Endothelial cell of umbilical vein (primary cell): Measurements from ENCODE around the gene BMERB1. TPM values are rescaled to one million over a fixed set of nuclear protein-coding genes. Genes with fewer than 3 reads are reported as not detected.

Source experiments
- BruUV-seq: library from RNA; stranded (reverse); fragments of 400-500 nt; replicated peaks from 2 replicates; lab custom pipeline; 2021; lab: Mats Ljungman, UMichigan
- CTCF ChIA-PET: fragments of 300-600, 350-600 bp; sonication (Branson Sonifier 250); formaldehyde crosslinking; loops from one replicate; lab custom pipeline; 2021; ENCODE audit warnings: antibody characterized with exemption, inconsistent platforms; lab: Charles Lee
- POLR2A ChIA-PET: fragments of 300-600, 350-600 bp; sonication (Branson Sonifier 250); formaldehyde crosslinking; loops from one replicate; lab custom pipeline; 2021; ENCODE audit warnings: antibody characterized with exemption, inconsistent platforms; lab: Charles Lee
- DNase-seq: peaks from one replicate; pipeline ENCODE4 v3.0.0-alpha.2; 2011; ENCODE audit warnings: low read depth, low spot score
- FAIRE-seq: peaks from 2 replicates; lab custom pipeline; 2011; peaks lifted over from hg19 to GRCh38; lab: Jason Lieb, UNC
- H2AFZ ChIP-seq: 2 replicates; pipeline ENCODE4 v1.6.0; 2012; ENCODE audit warnings: low read depth, low read length, control low read depth, inconsistent platforms
- H3K27ac ChIP-seq: 2 replicates; pipeline ENCODE4 v1.5.1; 2011; ENCODE audit warnings: low read depth, mild to moderate bottlenecking, control low read depth, low read length, moderate library complexity; ENCODE audit not compliant: insufficient read depth
- H3K27me3 ChIP-seq, 2 experiments: 2 replicates each; pipeline versions ENCODE4 v1.6.0 to v1.6.1; 2011; ENCODE audit warnings: low read length in 2 of 2, mixed read lengths in 1 of 2; ENCODE audit not compliant: control insufficient read depth in 2 of 2, insufficient read depth in 2 of 2
- H3K36me3 ChIP-seq, 2 experiments: 2 replicates in 1 of 2; 3 replicates in 1 of 2; pipeline ENCODE4 v1.5.1; 2011; ENCODE audit warnings: low read length in 2 of 2, mild to moderate bottlenecking in 1 of 2, moderate library complexity in 1 of 2; ENCODE audit not compliant: control insufficient read depth in 2 of 2, insufficient read depth in 2 of 2; ENCODE audit errors: extremely low read depth in 1 of 2
- H3K4me1 ChIP-seq: 3 replicates; pipeline ENCODE4 v1.5.1; 2011; ENCODE audit warnings: mild to moderate bottlenecking, low read length; ENCODE audit not compliant: control insufficient read depth, insufficient read depth; ENCODE audit errors: extremely low read depth
- H3K4me2 ChIP-seq: 2 replicates; pipeline ENCODE4 v1.6.1; 2011; ENCODE audit warnings: low read length, control low read depth, mixed read lengths; ENCODE audit not compliant: insufficient read depth
- H3K4me3 ChIP-seq, 3 experiments: fragments of 200-600 bp in 1 of 3; sonication (generic), shearing (Covaris generic) in 1 of 3; replicated peaks in 1 of 3; 2 replicates each; pipeline ENCODE4 v1.5.1; 2011 to 2016; ENCODE audit warnings: control low read depth in 3 of 3, low read length in 3 of 3, mild to moderate bottlenecking in 2 of 3, inconsistent platforms in 1 of 3, low read depth in 1 of 3, moderate library complexity in 1 of 3; ENCODE audit not compliant: insufficient read depth in 1 of 3
- H3K79me2 ChIP-seq: 2 replicates; pipeline ENCODE4 v1.6.0; 2012; ENCODE audit warnings: low read length, inconsistent platforms; ENCODE audit not compliant: control insufficient read depth, insufficient read depth
- H3K9ac ChIP-seq: replicated peaks from 2 replicates; pipeline ENCODE3; 2011; ENCODE audit warnings: low read length, control low read depth; ENCODE audit not compliant: insufficient read depth; ENCODE audit errors: extremely low read depth
- H3K9me1 ChIP-seq: replicated peaks from 3 replicates; pipeline ENCODE4 v1.6.0; 2011; ENCODE audit warnings: mild to moderate bottlenecking, low read length; ENCODE audit not compliant: control insufficient read depth, insufficient read depth; ENCODE audit errors: extremely low read depth
- H3K9me3 ChIP-seq: replicated peaks from 2 replicates; pipeline ENCODE4 v1.5.1; 2012; ENCODE audit warnings: low read length, inconsistent platforms; ENCODE audit not compliant: control insufficient read depth, insufficient read depth
- H4K20me1 ChIP-seq: replicated peaks from 2 replicates; pipeline ENCODE3; 2011; ENCODE audit warnings: mild to moderate bottlenecking, low read length; ENCODE audit not compliant: control insufficient read depth, insufficient read depth; ENCODE audit errors: extremely low read depth
- CTCF ChIP-seq, 2 donors: IDR thresholded peaks; 1 replicate in 1 of 2; 2 replicates in 1 of 2; pipeline ENCODE4 v1.5.1; 2011; ENCODE audit warnings: low read length in 2 of 2, mild to moderate bottlenecking in 2 of 2, moderate library complexity in 2 of 2, control low read depth in 1 of 2, inconsistent platforms in 1 of 2, low read depth in 1 of 2; ENCODE audit not compliant: insufficient read depth in 1 of 2; ENCODE audit errors: extremely low read depth in 1 of 2
- EZH2 ChIP-seq: IDR thresholded peaks from 2 replicates; pipeline ENCODE4 v1.6.1; 2012; ENCODE audit warnings: borderline replicate concordance, low read depth, mild to moderate bottlenecking, moderate library complexity, low read length, inconsistent platforms; ENCODE audit not compliant: severe bottlenecking
- FOS ChIP-seq: IDR thresholded peaks from 2 replicates; pipeline ENCODE4 v1.6.1; 2011; ENCODE audit warnings: mild to moderate bottlenecking, low read length, moderate library complexity, borderline replicate concordance; ENCODE audit not compliant: insufficient read depth
- GATA2 ChIP-seq: IDR thresholded peaks from 2 replicates; pipeline ENCODE4 v1.7.0; 2011; ENCODE audit warnings: low read depth, mild to moderate bottlenecking, moderate library complexity, mixed read lengths, low read length; ENCODE audit not compliant: insufficient read length, insufficient read depth
- JUN ChIP-seq: IDR thresholded peaks from 2 replicates; pipeline ENCODE4 v1.6.1; 2011; ENCODE audit warnings: borderline replicate concordance, low read depth; ENCODE audit not compliant: insufficient read length, insufficient read depth
- MAX ChIP-seq: IDR thresholded peaks from 2 replicates; pipeline ENCODE4 v1.6.1; 2011; ENCODE audit not compliant: insufficient read depth, insufficient read length
- MYC ChIP-seq: IDR thresholded peaks from one replicate; pipeline ENCODE4 v1.6.1; 2011; ENCODE audit warnings: mild to moderate bottlenecking, low read depth, low read length
- POLR2A ChIP-seq: IDR thresholded peaks from 2 replicates; pipeline ENCODE4 v1.6.1; 2012; ENCODE audit warnings: low read depth, mild to moderate bottlenecking, control low read depth, low read length
- POLR2AphosphoS5 ChIP-seq: IDR thresholded peaks from 2 replicates; pipeline ENCODE4 v1.6.1; 2012; ENCODE audit warnings: low read depth, mild to moderate bottlenecking, control low read depth, low read length, moderate library complexity; ENCODE audit not compliant: insufficient read depth
- dilution Hi-C: fragments of 300-500 bp; cut with MboI; formaldehyde crosslinking; loops from one replicate; pipeline ENCODE4 v1.15.0; 2019; ENCODE audit warnings: low sequenced_read_pairs; ENCODE audit not compliant: extremely low pct_ligation_motif_present
- intact Hi-C: fragments of 100-400 bp; cut with micrococcal nuclease; formaldehyde crosslinking; loops from one replicate; pipeline ENCODE4 v1.10.0; 2022
- polyA plus RNA-seq, 4 experiments: library from polyadenylated mRNA; depleted of rRNA in 3 of 4; stranded (reverse) in 3 of 4; unstranded in 1 of 4; fragments of >200 nt; gene quantifications; 2 replicates each; pipeline versions ENCODE4 v1.2.1 to v1.2.3, GENCODE V29; 2011 to 2012; ENCODE audit warnings: missing spikeins in 1 of 4
- total RNA-seq: library from RNA; stranded (reverse); gene quantifications from 2 replicates; pipeline ENCODE4 v1.2.3, GENCODE V29; 2021

BMERB1 gene
- total and polyA plus RNA-seq, 2 donors (not counting 3 experiments of a cell fraction or from before 2014, with no cell fraction given) = 14.1 to 17.4 TPM

GRCh38 chr16:15492091-15492740 lies 57.8 kb downstream of the BMERB1 start:
- CTCF ChIA-PET = interaction anchor here (1.0 to 1.8 kb wide), 3 partner anchors 10 to 59 kb away, joined by 3 to 5 read pairs (median 3); no protein-coding TSS in a partner anchor
- Histone ChIP-seq H3K4me1 (peaks cover 18% of the 10 kb centered on the region), H3K79me2 (no peaks in the 10 kb centered on the region), H3K27me3 (no peaks in the 10 kb centered on the region), H3K27ac (no peak overlapping the region), H4K20me1 (no peaks in the 10 kb centered on the region), H3K9ac (no peak overlapping the region), H3K4me3 (no peak overlapping the region), H3K4me2 (no peak overlapping the region), H2AFZ (no peak overlapping the region), H3K9me3 (no peaks in the 10 kb centered on the region), H3K36me3 (no peaks in the 10 kb centered on the region), H3K9me1 (no peaks in the 10 kb centered on the region)
- FAIRE-seq (no peak), DNase-seq (no peak)
- POLR2A ChIA-PET = interaction anchor here (1.7 kb wide), 1 partner anchor 10 kb away, joined by 8 read pairs; no protein-coding TSS in a partner anchor
- dilution Hi-C loops (no loop called here), intact Hi-C loops (no loop called here)
- TF ChIP-seq POLR2AphosphoS5 = no peak
- no peak for TF ChIP-seq MAX
- TF ChIP-seq MYC = no peak
- no peak for TF ChIP-seq POLR2A
- no peak for TF ChIP-seq GATA2
- no peak for TF ChIP-seq FOS
- no peak for TF ChIP-seq JUN
- TF ChIP-seq EZH2 = no peak
- TF ChIP-seq CTCF (IDR thresholded peaks at IDR 0.05; ENCODE audit: extremely low read depth in 1 of 2, insufficient read depth in 1 of 2, low read depth in 1 of 2, low read length in 2 of 2) = no peak
- BruUV-seq = no TSS peak
